Thyroid gland (tissue), 4 donors: Measurements from ENCODE around the gene SLC66A1.

Experiments
- POLR2A ChIP-seq, 2 donors: fragments of 450-650 bp; IDR thresholded peaks; one replicate each; pipeline ENCODE4 v1.6.1; 2017; ENCODE audit warnings: antibody characterized with exemption in 2 of 2, mild to moderate bottlenecking in 2 of 2, moderate library complexity in 1 of 2
- TF ChIP-seq, protein P1 (sequence below), 6 experiments: fragments of 200-600 bp in 3 of 6; fragments of 450-650 bp in 3 of 6; sonication (generic) in 3 of 6; IDR thresholded peaks; one replicate each; pipeline ENCODE4 v1.5.1; 2016 to 2019; ENCODE audit warnings: antibody characterized with exemption in 6 of 6, mild to moderate bottlenecking in 2 of 6, inconsistent platforms in 1 of 6, moderate library complexity in 1 of 6

DNA sequence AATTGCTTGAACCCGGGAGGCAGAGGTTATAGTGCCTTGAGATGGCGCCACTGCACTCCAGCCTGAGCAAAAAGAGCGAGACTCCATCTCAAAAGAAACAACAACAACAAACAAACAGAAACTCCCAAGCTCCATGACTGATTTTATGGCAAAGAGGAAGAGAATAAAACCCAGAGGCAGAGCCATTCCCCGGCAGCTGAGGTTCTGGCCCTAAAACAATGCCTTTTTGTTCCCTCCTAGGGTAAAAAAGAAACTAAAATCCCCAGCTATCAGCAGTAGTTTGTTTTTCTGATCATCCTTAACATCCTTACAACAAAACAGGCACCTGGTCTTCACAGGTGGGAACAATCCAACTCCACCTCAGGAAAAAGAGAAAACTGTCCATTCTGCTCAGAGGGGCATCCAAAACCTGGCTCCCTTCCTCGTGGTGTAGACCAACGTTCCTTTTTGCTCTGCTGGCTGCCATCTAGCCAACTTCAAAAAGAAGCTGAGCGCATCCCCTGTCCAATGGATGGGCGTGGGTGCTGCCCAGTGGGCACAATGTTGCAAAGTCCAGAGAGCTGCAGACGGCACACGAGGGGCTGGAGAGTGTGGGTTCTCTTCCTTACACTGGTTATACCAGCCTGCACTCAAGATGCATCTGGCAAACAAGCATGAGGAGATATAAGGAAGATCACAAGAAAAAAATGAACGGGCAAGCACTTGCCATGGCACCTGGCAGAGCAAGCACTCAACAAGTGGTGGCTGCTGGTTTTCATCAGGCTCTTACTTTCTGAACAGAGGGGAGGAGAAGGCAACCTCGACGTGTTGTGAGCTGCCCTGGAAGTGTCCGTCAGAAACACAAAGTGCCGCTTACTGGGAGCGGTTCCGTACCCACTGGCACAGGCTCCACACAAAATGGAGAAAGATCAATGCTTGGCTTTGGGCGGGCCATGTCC, 54.7 kb downstream of the SLC66A1 start:
- TF ChIP-seq POLR2A (IDR thresholded peaks at IDR 0.05), result no peak
- TF ChIP-seq, protein P1, sequence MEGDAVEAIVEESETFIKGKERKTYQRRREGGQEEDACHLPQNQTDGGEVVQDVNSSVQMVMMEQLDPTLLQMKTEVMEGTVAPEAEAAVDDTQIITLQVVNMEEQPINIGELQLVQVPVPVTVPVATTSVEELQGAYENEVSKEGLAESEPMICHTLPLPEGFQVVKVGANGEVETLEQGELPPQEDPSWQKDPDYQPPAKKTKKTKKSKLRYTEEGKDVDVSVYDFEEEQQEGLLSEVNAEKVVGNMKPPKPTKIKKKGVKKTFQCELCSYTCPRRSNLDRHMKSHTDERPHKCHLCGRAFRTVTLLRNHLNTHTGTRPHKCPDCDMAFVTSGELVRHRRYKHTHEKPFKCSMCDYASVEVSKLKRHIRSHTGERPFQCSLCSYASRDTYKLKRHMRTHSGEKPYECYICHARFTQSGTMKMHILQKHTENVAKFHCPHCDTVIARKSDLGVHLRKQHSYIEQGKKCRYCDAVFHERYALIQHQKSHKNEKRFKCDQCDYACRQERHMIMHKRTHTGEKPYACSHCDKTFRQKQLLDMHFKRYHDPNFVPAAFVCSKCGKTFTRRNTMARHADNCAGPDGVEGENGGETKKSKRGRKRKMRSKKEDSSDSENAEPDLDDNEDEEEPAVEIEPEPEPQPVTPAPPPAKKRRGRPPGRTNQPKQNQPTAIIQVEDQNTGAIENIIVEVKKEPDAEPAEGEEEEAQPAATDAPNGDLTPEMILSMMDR (IDR thresholded peaks at IDR 0.05), result no peak
